Right forelimb (tissue), 1 donor: ENCODE results near the gene NEDD9.

ENCODE experiments used
- DNase-seq: peaks from one replicate; pipeline ENCODE4 v3.0.0-alpha.2; 2018

Gene NEDD9

GRCh38 chr6:11214901-11215300, 17.6 kb downstream of the NEDD9 start:
- no peak for DNase-seq

- no peak for DNase-seq
Observed at GRCh38 chr6:11214084-11214833, 18.2 kb downstream of the NEDD9 start.

- peak; percentile 46 for DNase-seq
Observed at GRCh38 chr6:11213422-11214021, 18.9 kb downstream of the NEDD9 start.

- DNase-seq = peak; percentile 36
Observed at GRCh38 chr6:11212664-11213063, 19.8 kb downstream of the NEDD9 start.

- no peak for DNase-seq
Observed at GRCh38 chr6:11211254-11211653, 21.2 kb downstream of the NEDD9 start.

GRCh38 chr6:11210386-11211138, 21.9 kb downstream of the NEDD9 start:
- DNase-seq = no peak

GRCh38 chr6:11209906-11210305, 22.6 kb downstream of the NEDD9 start:
- DNase-seq = no peak

GRCh38 chr6:11209369-11209768, 23.1 kb downstream of the NEDD9 start:
- no peak for DNase-seq

GRCh38 chr6:11208854-11209253, 23.6 kb downstream of the NEDD9 start:
- no peak for DNase-seq

GRCh38 chr6:11208267-11208666, 24.2 kb downstream of the NEDD9 start:
- peak; percentile 23 for DNase-seq

GRCh38 chr6:11207199-11207968, 25.1 kb downstream of the NEDD9 start:
- peak; percentile 48 for DNase-seq

GRCh38 chr6:11206576-11206975, 25.9 kb downstream of the NEDD9 start:
- DNase-seq = no peak

GRCh38 chr6:11204794-11205366, 27.6 kb downstream of the NEDD9 start:
- no peak for DNase-seq

GRCh38 chr6:11204005-11204399, 28.5 kb downstream of the NEDD9 start:
- no peak for DNase-seq

- DNase-seq = peak; percentile 21
Observed at GRCh38 chr6:11203306-11204004, 29.0 kb downstream of the NEDD9 start.

- DNase-seq = no peak
Observed at GRCh38 chr6:11202513-11203305, 29.8 kb downstream of the NEDD9 start.

- no peak for DNase-seq
Observed at GRCh38 chr6:11201772-11202512, 30.5 kb downstream of the NEDD9 start.

- DNase-seq = no peak
Observed at GRCh38 chr6:11201015-11201414, 31.5 kb downstream of the NEDD9 start.

GRCh38 chr6:11200356-11200755, 32.1 kb downstream of the NEDD9 start:
- no peak for DNase-seq
